HG03342 (cell line): Measurements from ENCODE around the gene TAC4.

Source experiments
- ATAC-seq: cut with Tn5 transposase; IDR thresholded peaks from one replicate; pipeline ENCODE4 v1.9.1; 2021; ENCODE audit warnings: mild to moderate bottlenecking, moderate library complexity; ENCODE audit not compliant: unreplicated experiment

Gene TAC4, protein sequence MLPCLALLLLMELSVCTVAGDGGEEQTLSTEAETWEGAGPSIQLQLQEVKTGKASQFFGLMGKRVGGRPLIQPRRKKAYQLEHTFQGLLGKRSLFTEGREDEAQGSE

GRCh38 chr17:49848019-49848473 is at the start of gene TAC4:
TAC4 (minus strand) TSS chr17:49848069; CDS start chr17:49848017, 52 bp downstream.
- ATAC-seq = no peak

DNA sequence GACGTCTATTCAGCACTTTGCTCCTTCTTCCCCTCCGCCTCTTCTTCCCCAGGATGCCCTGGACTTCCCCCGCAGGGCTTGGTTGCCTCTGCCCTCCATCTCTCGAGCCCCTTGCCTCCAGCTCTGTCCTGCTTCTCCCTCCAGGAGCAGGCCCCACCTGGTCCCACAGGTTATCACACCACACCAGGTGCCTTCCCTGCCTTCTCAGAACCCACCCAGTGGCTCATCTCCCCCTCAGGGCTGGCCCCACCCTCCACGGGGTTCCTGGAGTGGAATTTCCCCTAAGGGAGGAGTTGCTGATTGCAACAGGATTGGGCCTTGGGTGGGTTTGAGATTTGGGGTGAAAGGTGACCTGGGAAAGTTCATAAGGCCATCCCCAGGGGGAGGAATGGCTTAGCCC is 49.0 kb upstream of the TAC4 start:
- ATAC-seq = no peak

- ATAC-seq = no peak
Measured at GRCh38 chr17:49896222-49896621, 48.4 kb upstream of the TAC4 start.

GRCh38 chr17:49895812-49896211 is 47.9 kb upstream of the TAC4 start:
- no peak for ATAC-seq

DNA sequence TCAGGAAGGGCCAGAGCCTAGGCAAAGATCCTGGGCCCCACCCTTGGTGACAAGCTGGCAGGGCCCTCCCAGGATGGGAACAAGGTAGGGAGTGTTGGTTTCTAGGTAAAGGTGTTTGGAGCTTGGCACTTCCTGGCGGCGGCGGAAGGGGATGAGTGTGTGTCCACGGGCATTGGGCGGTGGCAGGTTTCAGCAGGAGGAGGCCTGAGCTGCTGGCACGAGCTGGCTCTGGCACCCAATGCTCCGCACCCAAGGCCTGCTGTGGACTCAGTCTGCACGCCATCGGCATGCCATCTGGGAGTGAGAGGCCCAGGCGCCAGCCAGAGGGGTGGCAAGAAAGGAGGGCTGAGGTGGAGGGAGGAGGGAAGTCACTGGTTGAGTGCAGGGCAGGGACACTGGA is 46.9 kb upstream of the TAC4 start:
- no peak for ATAC-seq

DNA sequence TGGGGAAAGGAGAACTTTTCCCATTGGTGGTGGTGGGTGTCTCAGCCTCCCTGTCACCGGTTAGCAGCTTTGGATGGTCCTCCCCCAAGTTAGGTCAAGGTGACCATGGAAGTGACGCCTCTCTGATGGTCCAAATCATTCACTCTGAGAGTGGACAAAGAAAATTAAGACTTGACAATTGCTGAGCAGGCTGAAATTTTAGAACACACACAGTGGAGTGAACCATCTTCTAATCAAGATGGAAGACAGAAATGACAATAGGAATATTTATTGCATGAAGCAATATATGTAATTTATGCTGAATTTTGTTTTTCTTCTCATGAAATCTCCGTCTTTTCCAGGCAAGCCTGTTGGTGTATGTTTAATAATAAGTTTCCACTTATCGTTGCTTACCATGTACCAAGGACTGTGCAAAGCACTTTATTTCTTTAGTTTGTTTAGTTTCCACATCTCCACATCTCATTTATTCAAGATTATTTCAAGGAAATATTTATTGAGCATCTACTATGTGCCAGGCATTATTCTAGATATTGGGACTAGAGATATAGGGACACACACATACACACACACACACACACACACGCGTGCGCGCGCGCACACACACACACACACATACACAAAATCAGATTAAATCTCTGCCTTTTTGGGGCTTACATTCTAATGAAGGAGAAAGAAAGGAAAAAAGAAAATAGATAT is 44.0 kb upstream of the TAC4 start:
- no peak for ATAC-seq

DNA sequence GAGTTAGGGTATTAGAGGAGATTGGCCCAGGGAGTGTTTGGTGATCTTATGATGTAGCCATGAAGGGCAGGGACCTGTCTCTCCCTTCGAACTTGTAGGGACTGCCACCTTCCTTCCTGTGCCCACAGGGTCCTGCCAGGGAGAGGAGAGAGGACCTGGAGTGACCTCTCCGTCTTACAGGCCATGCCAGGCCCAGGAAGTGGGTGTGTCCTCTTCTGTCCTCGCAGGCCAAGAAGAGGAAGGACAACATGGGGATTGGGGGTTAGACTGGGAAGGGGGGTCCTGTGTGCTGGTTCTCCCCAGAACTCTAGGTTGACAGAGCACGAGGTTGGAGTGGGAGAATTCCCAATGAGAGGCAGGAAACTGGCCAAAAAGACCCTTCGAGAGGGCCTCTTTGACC is 43.4 kb upstream of the TAC4 start:
- ATAC-seq = no peak

DNA sequence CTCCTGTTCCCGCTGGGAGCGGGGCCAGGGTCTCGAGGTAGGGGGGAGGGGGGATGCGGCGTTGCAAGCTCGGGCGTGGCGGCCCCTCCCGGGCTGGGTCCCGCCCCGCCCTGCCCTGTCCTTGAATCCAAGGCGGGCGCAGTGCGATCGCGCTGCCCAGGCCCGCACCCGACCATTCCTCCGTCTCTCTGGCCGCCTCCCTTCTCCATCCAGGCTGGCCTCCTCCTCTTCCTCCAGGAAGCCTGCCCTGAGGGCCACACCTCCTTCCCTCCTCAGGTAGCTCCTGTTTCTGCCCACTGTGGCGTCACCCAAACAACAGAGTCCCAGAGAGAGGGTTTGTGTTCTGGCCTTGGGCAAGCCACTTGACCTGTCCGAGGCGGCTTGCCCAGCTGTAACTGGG is 43.0 kb upstream of the TAC4 start:
- ATAC-seq = no peak

- ATAC-seq = no peak
Measured at GRCh38 chr17:49890077-49890821, 42.4 kb upstream of the TAC4 start.

- ATAC-seq = no peak
Measured at GRCh38 chr17:49889500-49889899, 41.6 kb upstream of the TAC4 start.

- no peak for ATAC-seq
Measured at GRCh38 chr17:49887744-49888360, 40.0 kb upstream of the TAC4 start.

GRCh38 chr17:49887086-49887743 is 39.3 kb upstream of the TAC4 start:
- ATAC-seq = no peak

DNA sequence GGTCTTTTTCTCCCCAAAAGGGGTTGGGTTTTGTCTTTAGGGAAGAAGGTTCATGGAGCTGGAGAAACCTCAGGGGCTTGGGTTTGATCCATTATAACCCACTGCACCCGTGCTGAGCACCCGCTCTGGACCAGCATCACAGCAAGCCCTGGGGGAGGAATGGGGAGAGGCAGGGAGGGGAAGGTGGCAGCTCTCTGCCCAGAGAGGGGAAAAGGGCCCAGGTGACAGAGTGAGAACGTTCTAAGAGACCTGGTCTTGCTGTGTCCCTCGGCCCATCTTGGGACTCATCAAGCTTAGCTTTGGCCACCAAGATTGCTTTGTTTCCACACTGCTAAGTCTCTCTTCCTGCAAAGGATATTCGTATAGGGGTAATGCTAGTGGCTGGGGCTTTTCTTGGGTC is 38.2 kb upstream of the TAC4 start:
- no peak for ATAC-seq

GRCh38 chr17:49882434-49882833 is 34.6 kb upstream of the TAC4 start:
- no peak for ATAC-seq

DNA sequence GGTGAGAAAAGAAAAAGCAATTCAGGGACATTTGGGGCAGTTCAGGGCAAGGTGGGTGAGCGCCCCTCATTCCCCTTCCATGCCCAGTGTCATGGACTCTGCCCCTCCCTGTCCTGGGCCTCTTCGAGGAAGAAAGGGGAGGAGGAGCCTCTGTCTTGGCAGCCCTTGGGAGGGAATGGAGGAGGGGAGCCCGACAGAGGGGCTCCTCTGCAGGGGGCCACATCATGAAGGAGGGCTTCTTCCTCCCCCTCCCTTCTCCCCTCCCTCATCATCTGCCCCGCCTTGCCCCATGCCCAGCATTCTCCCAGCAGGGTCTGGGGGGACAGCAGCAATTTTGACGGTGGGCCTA is 33.2 kb upstream of the TAC4 start:
- no peak for ATAC-seq

DNA sequence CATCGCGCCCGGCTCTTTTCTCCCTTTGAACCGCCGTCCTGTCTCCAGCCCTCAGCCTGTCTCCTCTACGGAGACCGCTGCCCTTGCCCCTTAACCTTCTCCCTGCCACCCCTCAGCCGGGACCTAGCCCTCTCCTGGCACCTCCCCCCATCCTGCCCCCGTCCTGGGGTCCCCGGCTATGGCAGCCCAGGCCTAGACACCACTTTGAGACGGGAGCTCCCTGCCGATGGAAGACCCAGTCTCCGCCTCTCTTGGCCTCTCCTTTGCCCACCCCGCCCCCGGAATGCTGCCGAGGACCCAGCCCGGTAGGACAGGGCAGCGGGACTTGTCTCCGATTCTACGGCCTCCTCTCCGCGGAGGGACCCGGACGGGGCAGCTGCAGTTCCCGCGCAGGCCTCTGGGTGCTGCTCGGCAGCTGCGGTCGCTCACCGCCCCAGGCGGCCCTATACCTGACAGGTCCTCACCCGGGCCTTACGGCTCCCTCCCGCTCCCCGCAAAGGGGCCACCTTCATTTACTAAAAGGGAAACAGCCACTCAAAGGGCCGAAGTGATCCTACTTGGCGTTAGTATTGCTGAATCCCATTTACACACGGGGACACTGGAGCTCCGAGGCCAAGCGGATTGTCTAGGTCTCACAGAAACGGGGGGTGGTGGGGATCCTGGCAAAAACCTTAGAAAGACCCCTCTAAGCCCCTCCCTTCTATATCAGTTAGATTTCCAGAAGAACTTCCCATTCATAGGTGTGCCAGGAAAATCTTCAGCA is 32.6 kb upstream of the TAC4 start:
- ATAC-seq = no peak

DNA sequence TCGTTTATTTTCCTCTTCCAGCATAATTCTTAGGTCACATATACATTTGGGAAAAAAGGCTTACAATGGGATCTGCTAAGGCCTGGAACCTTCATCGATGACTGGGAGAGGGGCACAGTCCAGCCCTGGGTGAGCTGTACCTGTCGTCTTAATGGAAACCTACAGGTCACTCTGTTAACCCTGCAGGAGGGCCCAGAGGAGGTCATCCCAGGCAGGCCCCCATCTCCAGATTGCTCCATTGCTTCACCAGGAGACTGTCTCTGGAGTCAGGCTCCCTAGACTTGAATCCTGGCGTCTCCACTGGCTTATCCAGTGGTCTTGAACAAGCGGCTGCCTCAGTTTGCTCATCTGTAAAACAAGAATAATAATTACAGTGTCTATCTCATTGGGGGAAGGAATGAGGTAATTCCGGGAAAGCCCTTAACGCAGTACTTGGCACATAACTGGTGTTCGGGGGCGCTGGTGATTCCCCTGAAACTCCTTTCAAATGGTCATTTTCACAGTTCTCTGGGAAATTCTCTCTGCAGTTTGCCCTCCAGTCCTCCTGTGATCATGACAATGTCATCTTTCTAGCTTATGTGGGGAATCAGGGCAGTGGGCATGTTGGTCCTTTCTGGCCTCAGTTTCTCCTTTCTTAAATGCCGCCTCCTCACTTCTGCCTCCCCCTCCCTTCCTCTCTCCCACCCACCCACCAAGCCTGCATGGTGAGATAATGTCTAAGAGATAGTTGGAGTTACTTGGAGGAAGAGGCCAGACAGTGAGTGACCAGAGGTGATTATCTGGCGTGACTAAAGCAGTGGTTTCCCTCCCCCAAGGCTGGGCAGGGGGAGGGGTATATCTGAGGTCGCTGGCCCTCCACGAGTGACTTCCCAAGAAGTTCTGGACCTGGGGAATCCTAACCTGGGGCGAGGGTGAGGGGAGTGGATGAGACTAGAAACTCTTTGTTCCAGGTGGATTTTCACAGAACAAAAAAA is 31.3 kb upstream of the TAC4 start:
- no peak for ATAC-seq

- ATAC-seq = no peak
Measured at GRCh38 chr17:49875685-49876084, 27.8 kb upstream of the TAC4 start.

- ATAC-seq = no peak
Measured at GRCh38 chr17:49874911-49875310, 27.0 kb upstream of the TAC4 start.
